ENCODE measurements around the gene FAM177A1.

GRCh38 chr14:34997762-34998161 lies 48.3 kb upstream of the FAM177A1 start:
- TF ChIP-seq POLR2A (IDR thresholded peaks at IDR 0.05; ENCODE audit: low read depth, low read length): no peak
- TF ChIP-seq POLR2AphosphoS5 (IDR thresholded peaks at IDR 0.05; ENCODE audit: low read depth, low read length): no peak

Measured in GM12892 (cell line).